Spleen (tissue), 7 donors: ENCODE results near the gene BFSP1.

Experiments
- CTCF ChIP-seq, 11 experiments: fragments of 200-600 bp in 7 of 11; fragments of 450-650 bp in 4 of 11; sonication (generic) in 4 of 11; IDR thresholded peaks in 8 of 11; conservative IDR thresholded peaks in 3 of 11; 1 replicate in 7 of 11; 2 replicates in 4 of 11; pipeline versions ENCODE4 v1.4.0 to v1.8.0; 2016 to 2021; ENCODE audit warnings: antibody characterized with exemption in 11 of 11, inconsistent platforms in 4 of 11, mild to moderate bottlenecking in 1 of 11
- POLR2A ChIP-seq, 3 donors: fragments of 450-650 bp; IDR thresholded peaks; one replicate each; pipeline ENCODE4 v1.5.1; 2017; ENCODE audit warnings: antibody characterized with exemption in 3 of 3, mild to moderate bottlenecking in 1 of 3
- donor health status: DM: no; HTN: no; CAD: no; lungs with moderate emphysema.
- donor health status: DM: no; HTN: no; CAD: no.
- donor health status: DM: no; HTN: no; CAD: no.

DNA sequence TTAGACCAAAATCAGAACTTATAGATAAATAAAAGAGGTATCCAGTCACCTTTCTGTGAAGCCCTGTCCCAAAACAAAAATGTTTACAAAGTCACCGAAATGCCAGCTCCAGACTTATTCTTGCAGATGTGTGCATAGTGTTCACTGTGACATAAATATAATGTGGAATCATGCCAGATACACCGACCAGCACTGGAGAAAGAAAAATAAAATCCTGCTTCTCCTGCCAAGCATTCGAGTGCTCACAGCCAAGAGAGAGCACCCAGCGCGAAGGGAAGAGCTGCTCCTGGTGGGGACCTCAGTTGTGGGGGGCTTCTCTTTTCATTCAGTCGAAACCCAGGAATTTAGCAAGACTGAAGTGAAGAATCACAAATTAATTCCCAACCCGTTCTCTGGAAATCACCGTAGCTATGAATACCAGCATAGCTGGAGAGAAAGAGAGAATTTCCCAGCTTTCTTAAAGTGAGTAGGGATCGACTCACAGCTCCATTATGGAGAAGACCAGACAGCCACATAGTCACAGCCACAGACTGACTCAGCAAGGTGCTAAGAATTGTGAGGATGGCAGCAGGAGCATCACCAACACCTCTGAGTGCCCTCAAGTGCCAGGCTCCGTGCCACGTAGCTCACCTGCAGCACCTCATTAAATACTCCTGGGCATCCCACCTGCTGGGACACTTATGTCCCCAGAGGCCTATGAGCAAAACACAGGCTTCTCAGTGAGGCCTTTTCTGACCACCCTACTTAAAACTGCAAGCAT, 33.2 kb downstream of the BFSP1 start:
- TF ChIP-seq CTCF (IDR thresholded peaks at IDR 0.05 in 8 of 11, conservative IDR thresholded peaks at IDR 0.05 in 3 of 11) (no peak), POLR2A (IDR thresholded peaks at IDR 0.05) (no peak)
